HT1080 (cell line): ENCODE measurements around the gene TEX264. TPM values are rescaled to one million over a fixed set of nuclear protein-coding genes. Genes with fewer than 3 reads are reported as not detected.

ENCODE experiments used
- DNase-seq: peaks from one replicate; pipeline ENCODE4 v3.0.0-alpha.2; 2015; ENCODE audit warnings: low read depth
- total RNA-seq: library from RNA; depleted of rRNA; stranded (reverse); fragments of >200 nt; shearing (Covaris generic); gene quantifications from 2 replicates; pipeline ENCODE4 v1.2.3, GENCODE V29; 2014

The TEX264 gene
- total RNA-seq, 1 experiment from 2014 or later: 84.8 TPM

GRCh38 chr3:51673802-51674654 is 3.0 kb downstream of the TEX264 start:
- DNase-seq: no peak

DNA sequence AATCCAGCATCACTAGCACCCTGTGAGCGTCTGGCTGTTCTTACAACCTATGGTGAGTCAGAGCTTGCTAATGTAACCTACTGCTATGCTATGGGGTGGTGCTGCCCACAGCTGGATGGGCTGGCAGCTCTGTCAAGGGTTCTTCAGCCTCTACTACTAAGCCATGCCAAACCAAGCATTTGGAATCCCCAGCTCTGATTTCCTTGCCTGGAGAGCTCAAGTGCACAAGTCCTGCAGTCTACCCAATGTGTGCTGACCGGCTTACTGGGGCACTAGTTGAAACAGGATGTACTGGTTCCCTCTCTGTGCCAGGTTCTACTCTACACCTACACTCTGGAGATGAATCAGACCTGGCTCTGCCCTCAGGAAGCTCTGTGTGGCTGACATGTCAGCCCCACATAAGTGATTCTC is 4.2 kb downstream of the TEX264 start:
- DNase-seq: peak; percentile 86

GRCh38 chr3:51676102-51676640 is 5.1 kb downstream of the TEX264 start:
- no peak for DNase-seq

GRCh38 chr3:51677358-51677757 is 6.3 kb downstream of the TEX264 start:
- DNase-seq: no peak

GRCh38 chr3:51678186-51678585 is 7.1 kb downstream of the TEX264 start:
- DNase-seq: no peak

GRCh38 chr3:51678641-51679040 is 7.6 kb downstream of the TEX264 start:
- DNase-seq: no peak

- no peak for DNase-seq
Observed at GRCh38 chr3:51679318-51679717, 8.3 kb downstream of the TEX264 start.

DNA sequence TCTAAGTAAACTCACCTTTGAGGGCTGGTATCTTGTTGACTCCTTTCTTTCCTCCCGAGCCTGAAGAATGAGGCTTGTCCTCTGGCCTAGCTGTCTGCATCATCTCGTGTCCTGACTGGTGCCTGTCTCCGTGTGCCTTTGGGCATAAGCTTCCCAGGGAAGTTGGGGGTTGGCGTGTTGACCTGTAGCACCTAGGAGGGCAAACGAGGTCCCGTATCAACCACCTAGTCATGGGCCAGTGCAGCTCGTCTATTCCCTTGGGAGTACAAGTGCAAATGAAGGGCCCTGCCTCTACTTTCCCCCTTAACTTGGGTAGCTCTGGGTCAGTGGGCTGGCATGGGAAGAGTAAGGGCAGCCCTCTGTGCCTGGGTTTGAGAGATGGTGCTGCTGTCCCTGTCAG is 8.7 kb downstream of the TEX264 start:
- no peak for DNase-seq

DNA sequence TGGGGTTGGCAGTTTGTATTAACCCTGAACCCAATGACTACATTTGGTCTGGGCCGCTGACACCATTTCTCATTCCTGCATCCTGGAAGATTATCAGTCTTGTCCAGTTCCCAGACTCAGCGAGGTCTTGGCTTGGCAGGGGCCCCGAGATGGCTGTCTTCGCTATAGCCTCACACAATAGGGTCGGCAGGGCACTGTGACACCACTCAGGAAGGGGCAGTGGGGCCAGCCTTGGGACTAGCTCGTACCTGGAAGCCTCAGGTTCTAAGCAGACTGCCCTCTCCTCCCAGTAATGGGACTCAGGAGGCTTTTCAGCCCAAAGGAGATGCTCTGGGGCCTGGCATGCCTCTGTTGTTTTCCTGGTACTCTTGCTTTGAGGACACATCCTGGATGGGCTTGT is 9.1 kb downstream of the TEX264 start:
- DNase-seq: no peak

- DNase-seq: no peak
Observed at GRCh38 chr3:51680663-51681230, 9.7 kb downstream of the TEX264 start.

GRCh38 chr3:51681453-51681852 is 10.4 kb downstream of the TEX264 start:
- peak; percentile 84 for DNase-seq

DNA sequence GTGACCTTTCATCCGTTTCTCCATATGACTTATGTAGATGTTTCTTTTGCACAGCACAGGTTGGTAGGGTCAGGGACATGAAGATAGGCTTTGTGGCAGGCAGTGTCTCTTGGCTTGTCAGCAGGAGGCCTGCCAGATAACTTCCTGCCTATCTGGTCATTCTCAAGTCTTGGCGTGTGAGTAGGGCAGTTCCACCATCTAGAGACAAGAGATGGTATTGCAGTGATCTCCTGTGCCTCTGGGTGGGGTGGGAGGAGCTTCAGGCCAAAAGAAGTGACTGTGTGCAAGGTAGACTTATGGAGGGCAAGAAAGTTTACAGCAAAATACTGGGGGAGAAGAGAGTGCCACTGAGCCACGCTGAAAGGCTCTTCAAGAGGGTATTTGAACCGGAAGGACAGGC is 11.0 kb downstream of the TEX264 start:
- peak; percentile 89 for DNase-seq

GRCh38 chr3:51682526-51682925 is 11.5 kb downstream of the TEX264 start:
- DNase-seq: no peak

DNA sequence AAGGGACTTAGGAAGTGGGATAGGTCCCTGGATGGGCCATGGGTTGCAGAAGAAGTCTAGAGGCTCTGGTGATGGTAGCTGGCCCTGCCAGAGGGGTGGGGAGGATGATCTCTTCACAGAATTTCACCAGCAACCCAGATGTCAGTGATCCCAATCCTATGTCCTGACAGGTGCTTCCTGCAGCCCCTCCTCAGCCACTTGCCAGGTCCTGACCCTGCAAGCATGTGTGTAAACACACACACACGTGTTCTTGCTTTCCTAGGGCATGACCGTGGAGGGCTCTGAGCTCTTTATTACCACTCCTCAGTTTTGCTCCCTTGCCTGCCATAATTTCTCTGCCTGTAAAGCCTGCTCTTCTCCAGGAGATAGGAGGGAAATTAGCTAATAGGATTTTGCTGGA is 12.5 kb downstream of the TEX264 start:
- DNase-seq: no peak

- DNase-seq: no peak
Observed at GRCh38 chr3:51684971-51685751, 14.1 kb downstream of the TEX264 start.

- DNase-seq: no peak
Observed at GRCh38 chr3:51686056-51686455, 15.0 kb downstream of the TEX264 start.

DNA sequence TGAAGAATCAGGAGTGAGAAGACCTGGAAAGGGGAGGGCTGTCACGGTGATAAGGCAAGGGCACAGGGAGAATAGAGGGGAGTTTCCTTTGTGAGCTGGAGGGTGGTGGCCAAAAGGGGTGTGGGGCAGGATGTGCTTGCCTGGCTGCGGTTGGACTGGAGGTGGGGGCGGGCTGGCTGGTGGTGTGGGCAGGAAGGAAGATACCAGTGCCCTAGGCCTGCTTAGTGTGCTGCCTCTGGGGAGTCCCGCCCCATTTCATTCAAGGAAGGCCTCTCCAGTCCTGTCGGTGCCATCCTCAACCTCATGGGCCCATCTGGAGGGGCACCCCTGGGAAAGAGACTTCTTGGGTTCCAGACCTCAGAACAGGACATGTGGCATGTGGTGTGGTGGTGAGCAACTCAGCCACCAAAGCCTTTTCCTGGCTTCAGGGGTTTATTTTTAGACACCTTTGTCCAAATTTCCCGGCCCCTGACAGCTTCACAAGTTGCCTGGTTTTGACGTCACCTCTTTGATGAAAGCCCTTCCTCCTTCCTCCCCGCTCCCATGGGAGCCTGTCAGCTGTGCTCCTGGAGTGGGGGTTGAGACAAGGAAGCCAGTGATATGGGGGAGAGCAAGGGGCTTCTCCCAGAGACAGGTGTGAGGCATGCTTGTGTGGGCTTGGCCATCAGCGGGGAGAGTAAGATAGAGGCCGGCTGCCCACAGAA is 15.6 kb downstream of the TEX264 start:
- peak; percentile 93 for DNase-seq

GRCh38 chr3:51687431-51688205 is 16.6 kb downstream of the TEX264 start:
- no peak for DNase-seq

DNA sequence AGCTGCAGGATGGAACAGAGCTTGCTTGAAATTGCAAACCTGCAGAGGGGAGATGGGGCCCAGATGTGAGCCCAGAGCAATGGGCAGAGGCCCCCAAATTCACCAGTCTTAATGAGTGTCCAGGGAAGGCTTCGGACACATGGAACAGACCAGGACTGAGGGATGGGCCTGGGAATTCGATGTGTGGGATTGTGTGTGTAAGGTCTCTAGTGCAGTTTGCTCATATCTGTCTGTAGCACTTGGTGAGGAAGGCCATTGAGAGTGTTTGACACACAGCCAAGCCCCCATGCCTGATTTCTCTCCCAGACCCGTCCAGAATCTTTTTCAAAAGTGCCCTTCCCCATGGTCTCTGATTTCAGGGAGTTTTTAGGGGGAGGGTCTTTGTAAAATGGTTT is 17.2 kb downstream of the TEX264 start:
- DNase-seq: no peak

DNA sequence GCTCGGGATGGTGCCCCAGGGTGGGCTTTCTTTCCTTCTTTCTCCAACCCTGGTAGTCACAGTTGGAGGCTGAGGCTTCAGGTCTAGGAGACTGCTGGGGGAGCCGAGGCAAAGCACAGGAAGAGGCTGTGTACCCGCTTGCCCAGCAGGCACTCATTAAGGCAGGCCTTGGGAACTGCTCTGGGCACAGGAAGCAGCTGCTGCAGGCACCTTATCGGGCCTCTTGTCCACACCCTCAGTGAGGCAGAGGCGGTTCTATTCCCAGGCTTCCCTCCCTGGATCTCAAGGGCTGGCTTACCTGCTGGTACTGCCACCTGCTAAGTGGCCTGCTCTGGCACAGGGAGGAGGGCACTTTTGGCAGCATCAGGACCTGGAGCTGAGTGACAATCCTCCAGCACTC is 20.0 kb downstream of the TEX264 start:
- no peak for DNase-seq

GRCh38 chr3:51691949-51692348 is 20.9 kb downstream of the TEX264 start:
- DNase-seq: no peak
